Tibial nerve (tissue), 4 donors: Measurements from ENCODE around the gene STN1. TPM values are rescaled to one million over a fixed set of nuclear protein-coding genes. Genes with fewer than 3 reads are reported as not detected.

Experiments used
- DNase-seq, 2 donors: peaks; one replicate each; pipeline ENCODE4 v3.0.0-alpha.2; 2019; ENCODE audit warnings: low spot score in 2 of 2
- H3K27ac ChIP-seq, 4 donors: fragments of 200-600 bp; sonication (generic) in 3 of 4; one replicate each; pipeline ENCODE4 v1.5.1; 2017 to 2019; ENCODE audit warnings: mild to moderate bottlenecking in 1 of 4
- H3K27me3 ChIP-seq, 2 donors: fragments of 200-600 bp; sonication (generic) in 1 of 2; one replicate each; pipeline versions ENCODE4 v1.5.1 to v1.6.0; 2017 to 2019
- H3K36me3 ChIP-seq, 3 donors: fragments of 200-600 bp; sonication (generic); one replicate each; pipeline ENCODE4 v1.5.1; 2018 to 2019
- H3K4me1 ChIP-seq, 4 donors: fragments of 200-600 bp; sonication (generic) in 3 of 4; one replicate each; pipeline ENCODE4 v1.5.1; 2017 to 2019
- H3K4me3 ChIP-seq, 4 donors: fragments of 200-600 bp; sonication (generic) in 3 of 4; one replicate each; pipeline ENCODE4 v1.5.1; 2017 to 2019; ENCODE audit warnings: mild to moderate bottlenecking in 1 of 4, moderate library complexity in 1 of 4
- H3K9me3 ChIP-seq, 4 donors: fragments of 200-600 bp; sonication (generic) in 3 of 4; one replicate each; pipeline ENCODE4 v1.5.1; 2017 to 2019
- EP300 ChIP-seq, 2 donors: sonication (generic); formaldehyde crosslinking; IDR thresholded peaks; one replicate each; pipeline ENCODE4 v1.6.1; 2017; ENCODE audit warnings: antibody characterized with exemption in 2 of 2, mild to moderate bottlenecking in 1 of 2
- POLR2A ChIP-seq, 2 donors: fragments of 450-650 bp; IDR thresholded peaks; one replicate each; pipeline ENCODE4 v1.6.1; 2017; ENCODE audit warnings: antibody characterized with exemption in 2 of 2, mild to moderate bottlenecking in 2 of 2, moderate library complexity in 2 of 2
- WGBS, 2 donors: methylation state at CpG; one replicate each; pipeline ENCODE4 v1.1.5; 2018; 5-methylcytosine and 5-hydroxymethylcytosine counted together
- total RNA-seq, 4 donors: library from RNA; depleted of rRNA; stranded (reverse); fragments of >200 nt; gene quantifications; one replicate each; pipeline ENCODE4 v1.1.0, GENCODE V29; 2016
- TF ChIP-seq, protein P1 (sequence below), 5 experiments: fragments of 200-600 bp in 3 of 5; fragments of 450-650 bp in 2 of 5; sonication (generic) in 3 of 5; IDR thresholded peaks; one replicate each; pipeline ENCODE4 v1.5.1; 2016 to 2019; ENCODE audit warnings: antibody characterized with exemption in 5 of 5, mild to moderate bottlenecking in 3 of 5, moderate library complexity in 2 of 5

Gene STN1
- total RNA-seq, 4 donors from 2014 or later: 12.6 to 26.7 (median 22.1) TPM

- WGBS, 2 donors: 76 to 84% methylated on average over 3 of the region's 3 CpGs
- DNase-seq: no peak
These were observed 30.0 kb upstream of the STN1 start for GRCh38 chr10:103947799-103948516.

DNA sequence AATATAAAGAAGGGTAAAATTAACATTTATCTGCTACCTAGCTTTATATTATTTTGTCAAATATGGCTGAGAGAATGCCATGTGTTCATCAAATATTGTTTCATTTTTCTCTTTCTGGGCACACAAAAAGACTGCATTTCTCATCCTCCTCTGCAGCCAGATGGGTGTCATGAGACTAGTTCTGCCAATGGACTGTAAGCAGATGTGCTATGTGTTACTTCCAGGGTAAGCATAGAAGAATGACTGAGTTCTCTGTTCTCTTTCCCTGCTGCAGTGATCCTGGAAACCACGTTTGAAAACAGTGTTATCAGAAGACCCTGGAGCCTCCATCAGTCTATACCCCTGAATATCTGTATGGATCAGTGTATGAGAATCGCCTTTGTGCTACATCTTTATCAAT, 24.9 kb upstream of the STN1 start:
- no peak for DNase-seq
- Histone ChIP-seq H3K27ac (no peak overlapping the region), H3K36me3 (no peaks in the 10 kb centered on the region), H3K9me3 (no peaks in the 10 kb centered on the region), H3K4me1 (no peaks in the 10 kb centered on the region), H3K27me3 (no peaks in the 10 kb centered on the region), H3K4me3 (no peak overlapping the region)
- TF ChIP-seq, protein P1, sequence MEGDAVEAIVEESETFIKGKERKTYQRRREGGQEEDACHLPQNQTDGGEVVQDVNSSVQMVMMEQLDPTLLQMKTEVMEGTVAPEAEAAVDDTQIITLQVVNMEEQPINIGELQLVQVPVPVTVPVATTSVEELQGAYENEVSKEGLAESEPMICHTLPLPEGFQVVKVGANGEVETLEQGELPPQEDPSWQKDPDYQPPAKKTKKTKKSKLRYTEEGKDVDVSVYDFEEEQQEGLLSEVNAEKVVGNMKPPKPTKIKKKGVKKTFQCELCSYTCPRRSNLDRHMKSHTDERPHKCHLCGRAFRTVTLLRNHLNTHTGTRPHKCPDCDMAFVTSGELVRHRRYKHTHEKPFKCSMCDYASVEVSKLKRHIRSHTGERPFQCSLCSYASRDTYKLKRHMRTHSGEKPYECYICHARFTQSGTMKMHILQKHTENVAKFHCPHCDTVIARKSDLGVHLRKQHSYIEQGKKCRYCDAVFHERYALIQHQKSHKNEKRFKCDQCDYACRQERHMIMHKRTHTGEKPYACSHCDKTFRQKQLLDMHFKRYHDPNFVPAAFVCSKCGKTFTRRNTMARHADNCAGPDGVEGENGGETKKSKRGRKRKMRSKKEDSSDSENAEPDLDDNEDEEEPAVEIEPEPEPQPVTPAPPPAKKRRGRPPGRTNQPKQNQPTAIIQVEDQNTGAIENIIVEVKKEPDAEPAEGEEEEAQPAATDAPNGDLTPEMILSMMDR (IDR thresholded peaks at IDR 0.05): no peak
- TF ChIP-seq EP300 (IDR thresholded peaks at IDR 0.05) (no peak), POLR2A (IDR thresholded peaks at IDR 0.05) (no peak)
- 48 to 56% methylated on average over 2 of the region's 2 CpGs for WGBS, 2 donors

More at GRCh38 chr10:103947799-103948516, 30.0 kb upstream of the STN1 start:
- H3K27ac ChIP-seq: no peak overlapping the region
- H3K9me3 ChIP-seq: no peaks in the 10 kb centered on the region
- no peaks in the 10 kb centered on the region for H3K4me1 ChIP-seq
- no peak overlapping the region for H3K4me3 ChIP-seq
- H3K36me3 ChIP-seq: no peaks in the 10 kb centered on the region
- H3K27me3 ChIP-seq: no peaks in the 10 kb centered on the region
- TF ChIP-seq, protein P1 (IDR thresholded peaks at IDR 0.05): no peak
- TF ChIP-seq EP300 (IDR thresholded peaks at IDR 0.05) (no peak), POLR2A (IDR thresholded peaks at IDR 0.05) (no peak)

DNA sequence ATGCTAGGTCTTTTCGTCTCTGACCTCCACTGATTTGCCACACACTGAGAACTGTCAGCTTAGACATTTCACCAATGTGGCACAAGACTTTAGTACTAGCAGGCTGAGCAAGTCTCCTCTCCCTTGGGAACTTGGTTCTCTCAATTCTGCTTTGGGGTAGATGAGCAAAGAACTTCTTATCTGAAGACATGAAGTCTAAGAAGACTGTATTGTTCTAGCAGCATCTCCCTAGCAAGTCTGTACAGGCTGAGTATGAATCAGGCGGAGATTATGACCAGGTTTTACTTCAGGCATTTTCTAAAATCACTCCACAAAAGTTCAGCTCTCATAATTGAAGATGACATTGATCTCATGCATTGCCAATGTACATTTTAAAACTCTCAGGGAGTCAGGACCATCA, 23.8 kb upstream of the STN1 start:
- no peak for TF ChIP-seq POLR2A (IDR thresholded peaks at IDR 0.05)
- TF ChIP-seq EP300 (IDR thresholded peaks at IDR 0.05): no peak
- TF ChIP-seq, protein P1 (IDR thresholded peaks at IDR 0.05): no peak
- Histone ChIP-seq H3K27me3 (no peaks in the 10 kb centered on the region), H3K27ac (no peak overlapping the region)

DNA sequence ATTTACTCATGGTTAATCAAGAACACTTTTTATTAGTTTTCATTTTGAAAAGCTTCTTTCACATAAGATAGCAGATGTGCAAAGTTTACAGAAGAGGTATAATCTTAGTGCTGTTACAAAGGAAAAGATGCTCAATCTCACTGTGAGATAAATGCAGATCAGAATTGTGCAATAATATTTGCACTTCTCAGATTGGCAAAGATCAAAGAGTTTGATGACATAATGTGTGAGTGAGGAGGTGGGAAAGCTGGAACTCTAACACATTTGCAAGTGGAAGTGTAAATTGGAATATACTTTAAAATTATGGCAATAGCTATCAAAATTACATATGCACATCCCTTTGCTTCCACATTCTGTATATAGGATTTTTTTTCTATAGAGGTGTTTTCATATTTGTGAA, 21.5 kb upstream of the STN1 start:
- no peak overlapping the region for H3K27ac ChIP-seq
- no peak for TF ChIP-seq EP300 (IDR thresholded peaks at IDR 0.05)
- TF ChIP-seq, protein P1 (IDR thresholded peaks at IDR 0.05): no peak
- no peak for TF ChIP-seq POLR2A (IDR thresholded peaks at IDR 0.05)
- H3K36me3 ChIP-seq: no peaks in the 10 kb centered on the region
- H3K4me1 ChIP-seq: no peaks in the 10 kb centered on the region
- no peaks in the 10 kb centered on the region for H3K9me3 ChIP-seq
- no peak overlapping the region for H3K4me3 ChIP-seq
- H3K27me3 ChIP-seq: no peaks in the 10 kb centered on the region
- no peak for DNase-seq

More for the DNA sequence above, 23.8 kb upstream of the STN1 start:
- Histone ChIP-seq H3K4me3 (no peak overlapping the region), H3K36me3 (no peaks in the 10 kb centered on the region), H3K4me1 (no peaks in the 10 kb centered on the region), H3K9me3 (no peaks in the 10 kb centered on the region)
- DNase-seq: no peak
- 76 to 80% methylated on average over 2 of the region's 2 CpGs for WGBS, 2 donors

GRCh38 chr10:103936022-103936421, 18.0 kb upstream of the STN1 start:
- 56 to 89% methylated on average over 6 of the region's 6 CpGs for WGBS, 2 donors
- no peaks in the 10 kb centered on the region for H3K9me3 ChIP-seq
- DNase-seq: no peak
- no peak overlapping the region for H3K27ac ChIP-seq
- no peaks in the 10 kb centered on the region for H3K36me3 ChIP-seq
- H3K27me3 ChIP-seq: no peaks in the 10 kb centered on the region
- H3K4me3 ChIP-seq: no peak overlapping the region
- TF ChIP-seq EP300 (IDR thresholded peaks at IDR 0.05) (no peak), POLR2A (IDR thresholded peaks at IDR 0.05) (no peak)
- TF ChIP-seq, protein P1 (IDR thresholded peaks at IDR 0.05): no peak
- H3K4me1 ChIP-seq: no peaks in the 10 kb centered on the region
